GM10248 (cell line): ENCODE results near the gene C9orf152.
A peak's percentile ranks its signal among the peaks of the same experiment; 100 is the strongest.

Experiments
- CTCF ChIA-PET: fragments of 300-600 bp; sonication (Branson Sonifier 250); formaldehyde crosslinking; extraction: SDS; loops from one replicate; lab custom pipeline; 2021; ENCODE audit warnings: antibody characterized with exemption; lab: Yijun Ruan, JAX
- POLR2A ChIA-PET: fragments of 350-650 bp; sonication (Branson Sonifier 250); formaldehyde crosslinking; extraction: SDS; loops from one replicate; lab custom pipeline; 2020; ENCODE audit warnings: antibody characterized with exemption; lab: Yijun Ruan, JAX
- DNase-seq: peaks from one replicate; pipeline ENCODE4 v3.0.0; 2012; ENCODE audit errors: extremely low spot score
- TF ChIP-seq, protein P1 (sequence below): IDR thresholded peaks from 2 replicates; pipeline ENCODE4 v1.5.1; 2012; ENCODE audit warnings: mild to moderate bottlenecking, low read depth; ENCODE audit errors: extremely low read depth, missing control alignments, control extremely low read depth

Gene C9orf152

DNA sequence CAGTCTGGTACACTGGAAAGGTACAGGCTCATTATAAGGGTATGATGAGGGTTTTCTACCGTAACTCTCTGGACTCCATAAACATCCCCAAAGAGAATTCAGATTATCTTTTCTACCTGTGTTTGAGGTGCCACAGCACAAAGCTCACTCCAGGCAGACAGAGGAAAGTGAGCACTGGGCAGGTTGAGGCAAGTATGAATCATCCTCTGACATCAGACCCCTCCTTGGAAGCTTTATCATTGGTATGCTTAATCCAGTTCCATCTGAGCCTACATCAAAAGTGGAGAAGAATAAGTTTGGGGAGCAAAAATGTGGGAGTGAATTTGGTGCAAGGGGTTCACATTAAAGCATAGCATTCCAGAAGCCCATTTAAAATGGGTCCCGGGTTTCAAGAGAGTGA lies 21.7 kb downstream of the C9orf152 start:
- POLR2A ChIA-PET: no interaction called here
- TF ChIP-seq, protein P1, sequence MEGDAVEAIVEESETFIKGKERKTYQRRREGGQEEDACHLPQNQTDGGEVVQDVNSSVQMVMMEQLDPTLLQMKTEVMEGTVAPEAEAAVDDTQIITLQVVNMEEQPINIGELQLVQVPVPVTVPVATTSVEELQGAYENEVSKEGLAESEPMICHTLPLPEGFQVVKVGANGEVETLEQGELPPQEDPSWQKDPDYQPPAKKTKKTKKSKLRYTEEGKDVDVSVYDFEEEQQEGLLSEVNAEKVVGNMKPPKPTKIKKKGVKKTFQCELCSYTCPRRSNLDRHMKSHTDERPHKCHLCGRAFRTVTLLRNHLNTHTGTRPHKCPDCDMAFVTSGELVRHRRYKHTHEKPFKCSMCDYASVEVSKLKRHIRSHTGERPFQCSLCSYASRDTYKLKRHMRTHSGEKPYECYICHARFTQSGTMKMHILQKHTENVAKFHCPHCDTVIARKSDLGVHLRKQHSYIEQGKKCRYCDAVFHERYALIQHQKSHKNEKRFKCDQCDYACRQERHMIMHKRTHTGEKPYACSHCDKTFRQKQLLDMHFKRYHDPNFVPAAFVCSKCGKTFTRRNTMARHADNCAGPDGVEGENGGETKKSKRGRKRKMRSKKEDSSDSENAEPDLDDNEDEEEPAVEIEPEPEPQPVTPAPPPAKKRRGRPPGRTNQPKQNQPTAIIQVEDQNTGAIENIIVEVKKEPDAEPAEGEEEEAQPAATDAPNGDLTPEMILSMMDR: no peak
- CTCF ChIA-PET: interaction anchor here (1.0 to 4.0 kb wide), 5 partner anchors 9 to 34 kb away, joined by 3 to 54 read pairs (median 4); no protein-coding TSS in a partner anchor
- no peak for DNase-seq

GRCh38 chr9:110185806-110186205 lies 22.2 kb downstream of the C9orf152 start:
- ChIA-PET CTCF (interaction anchor here (1.0 to 4.0 kb wide), 6 partner anchors 10 to 438 kb away, joined by 3 to 54 read pairs (median 4); no protein-coding TSS in a partner anchor), POLR2A (no interaction called here)

DNA sequence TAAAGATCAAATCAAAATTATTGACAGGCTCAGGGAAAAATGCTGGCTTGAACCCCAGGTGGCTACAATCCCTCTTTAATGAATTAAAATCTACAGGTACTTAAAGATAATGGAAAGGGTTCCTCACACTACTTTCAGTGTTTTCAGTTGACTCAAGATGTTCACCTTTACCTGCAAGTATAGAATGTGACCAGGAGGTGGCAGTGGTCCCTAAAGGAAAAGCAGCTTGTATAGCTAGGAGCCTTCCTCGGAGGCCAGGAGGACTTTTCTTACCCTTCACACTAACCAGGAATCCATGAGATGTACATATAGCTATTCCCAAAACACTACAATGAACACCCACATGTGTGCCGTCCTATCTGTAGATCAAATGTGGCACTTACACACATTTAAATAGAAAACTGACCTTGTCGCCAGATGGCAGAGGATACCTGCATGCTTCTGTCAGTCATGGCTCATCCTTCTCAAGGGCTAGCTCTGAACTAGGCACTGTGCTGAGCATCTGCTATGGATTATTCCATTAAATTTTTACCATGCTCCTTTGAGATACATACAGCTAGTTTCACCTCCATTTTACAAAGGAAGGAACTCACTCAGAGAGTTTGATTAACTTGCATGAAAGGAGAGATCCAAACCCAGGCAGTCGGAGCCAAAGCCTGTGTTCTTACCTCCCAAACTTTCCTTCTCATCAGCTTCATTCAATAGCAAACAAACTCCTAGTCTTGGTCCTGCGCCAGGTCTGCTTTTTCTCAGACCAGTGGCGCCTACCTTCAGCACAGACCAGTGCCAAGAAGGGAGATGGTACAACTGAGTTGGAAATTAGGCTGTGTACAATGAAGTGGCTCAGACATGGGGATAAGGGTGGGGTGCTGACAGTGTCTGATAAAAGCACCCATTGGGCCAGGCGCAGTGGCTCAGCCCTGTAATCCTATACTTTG lies 24.5 kb downstream of the C9orf152 start:
- ChIA-PET POLR2A (no interaction called here), CTCF (interaction anchor here (0.7 to 4.0 kb wide), 24 partner anchors 11 to 1114 kb away, joined by 3 to 54 read pairs (median 5); partner anchors contain the start of gene C9orf152)
- TF ChIP-seq, protein P1: peak; percentile 72
- peak; percentile 69 for DNase-seq

More at GRCh38 chr9:110185806-110186205, 22.2 kb downstream of the C9orf152 start:
- no peak for DNase-seq
- TF ChIP-seq, protein P1: no peak

GRCh38 chr9:110180511-110181434 lies 27.2 kb downstream of the C9orf152 start:
- CTCF ChIA-PET: interaction anchor here (0.8 to 1.1 kb wide), 4 partner anchors 23 to 278 kb away, joined by 3 to 4 read pairs (median 4); no protein-coding TSS in a partner anchor
- no peak for DNase-seq
- TF ChIP-seq, protein P1: no peak
- POLR2A ChIA-PET: no interaction called here

GRCh38 chr9:110179734-110180133 lies 28.2 kb downstream of the C9orf152 start:
- POLR2A ChIA-PET: no interaction called here
- TF ChIP-seq, protein P1: no peak
- CTCF ChIA-PET: interaction anchor here (0.9 to 1.5 kb wide), 6 partner anchors 13 to 444 kb away, joined by 3 to 6 read pairs (median 4); no protein-coding TSS in a partner anchor
- no peak for DNase-seq
